ENCODE measurements around the gene SLC25A39. TPM values are rescaled to one million over a fixed set of nuclear protein-coding genes. Genes with fewer than 3 reads are reported as not detected.
"Not testable (repeated sequence)": the region's sequence is repeated elsewhere in the genome, so short reads cannot be mapped to it uniquely, and the experiment has no call there.

The SLC25A39 gene
- total and polyA plus RNA-seq, 2 of the 13 experiments (the other 11 are each of a cell fraction or from before 2014, with no cell fraction given) = 144 to 151 TPM

- Histone ChIP-seq H3K27ac (ENCODE audit: extremely low read length, insufficient read depth, low read length) (no peak overlapping the region), H3K27me3 (ENCODE audit: control insufficient read depth in 1 of 2, insufficient read depth in 2 of 2, low read length in 2 of 2) (peaks cover 0 to 10% of the 10 kb centered on the region in 2 experiments; a peak in 1 of 5 replicates), H3K9ac (ENCODE audit: insufficient read depth, low read depth, low read length) (no peak overlapping the region), H3K4me3 (replicated peaks in 1 of 3; ENCODE audit: insufficient read depth in 1 of 3, low read depth in 2 of 3, low read length in 3 of 3) (no peak overlapping the region), H3K4me2 (ENCODE audit: low read depth, low read length) (peak overlapping the region; percentile 96; the same call in 1 of the 2 replicates), H2AFZ (ENCODE audit: low read length) (no peak overlapping the region), H3K9me3 (ENCODE audit: low read length) (no peaks in the 10 kb centered on the region), H3K4me1 (ENCODE audit: insufficient read depth, low read length) (peaks cover 25% of the 10 kb centered on the region), H3K79me2 (ENCODE audit: insufficient read depth, low read length) (peaks cover 4% of the 10 kb centered on the region), H3K36me3 (replicated peaks in 1 of 2; ENCODE audit: control insufficient read depth in 1 of 2, insufficient read depth in 2 of 2, low read length in 2 of 2) (no peaks in the 10 kb centered on the region), H4K20me1 (ENCODE audit: insufficient read depth, low read length) (no peaks in the 10 kb centered on the region)
- ATAC-seq = no peak
- CTCF ChIA-PET (ENCODE audit: low intra/inter-chr PET ratio, low total read pairs) = no interaction called here
- 42% methylated on average over 11 of the region's 11 CpGs for whole genome bisulfite sequencing (ENCODE audit: low lambda C conversion rate)
- TF ChIP-seq, protein P1, sequence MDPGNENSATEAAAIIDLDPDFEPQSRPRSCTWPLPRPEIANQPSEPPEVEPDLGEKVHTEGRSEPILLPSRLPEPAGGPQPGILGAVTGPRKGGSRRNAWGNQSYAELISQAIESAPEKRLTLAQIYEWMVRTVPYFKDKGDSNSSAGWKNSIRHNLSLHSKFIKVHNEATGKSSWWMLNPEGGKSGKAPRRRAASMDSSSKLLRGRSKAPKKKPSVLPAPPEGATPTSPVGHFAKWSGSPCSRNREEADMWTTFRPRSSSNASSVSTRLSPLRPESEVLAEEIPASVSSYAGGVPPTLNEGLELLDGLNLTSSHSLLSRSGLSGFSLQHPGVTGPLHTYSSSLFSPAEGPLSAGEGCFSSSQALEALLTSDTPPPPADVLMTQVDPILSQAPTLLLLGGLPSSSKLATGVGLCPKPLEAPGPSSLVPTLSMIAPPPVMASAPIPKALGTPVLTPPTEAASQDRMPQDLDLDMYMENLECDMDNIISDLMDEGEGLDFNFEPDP (CRISPR knock-in tag; conservative IDR thresholded peaks at IDR 0.05) = 0 out of 2 replicates have a peak, but pooled peaks have one; percentile 41
- no peak for TF ChIP-seq ZNF678 (CRISPR knock-in tag; IDR thresholded peaks at IDR 0.05)
- TF ChIP-seq JUNB (CRISPR knock-in tag; IDR thresholded peaks at IDR 0.05; ENCODE audit: borderline replicate concordance) = 0 out of 2 replicates have a peak, but pooled peaks have one; percentile 26
- no TSS peak for BruUV-seq (replicated peaks)
- no peak for DNase-seq (ENCODE audit: low spot score)
- FAIRE-seq = no peak
- intact Hi-C loops (cut with micrococcal nuclease; ENCODE audit: unreplicated experiment) = loop anchor here (2.0 kb wide), 1 partner anchor 17 kb away; no protein-coding TSS in a partner anchor
- POLR2A ChIA-PET = interaction anchor here (2.1 to 2.9 kb wide), 4 partner anchors 11 to 123 kb away, joined by 5 to 24 read pairs (median 14); no protein-coding TSS in a partner anchor
- in situ Hi-C loops (cut with HindIII; ENCODE audit: extremely low pct_ligation_motif_present, low pct_unique_long_range_greater_than_20kb) = no loop called here
Observed at GRCh38 chr17:44343510-44344209, 19.0 kb upstream of the SLC25A39 start.

DNA sequence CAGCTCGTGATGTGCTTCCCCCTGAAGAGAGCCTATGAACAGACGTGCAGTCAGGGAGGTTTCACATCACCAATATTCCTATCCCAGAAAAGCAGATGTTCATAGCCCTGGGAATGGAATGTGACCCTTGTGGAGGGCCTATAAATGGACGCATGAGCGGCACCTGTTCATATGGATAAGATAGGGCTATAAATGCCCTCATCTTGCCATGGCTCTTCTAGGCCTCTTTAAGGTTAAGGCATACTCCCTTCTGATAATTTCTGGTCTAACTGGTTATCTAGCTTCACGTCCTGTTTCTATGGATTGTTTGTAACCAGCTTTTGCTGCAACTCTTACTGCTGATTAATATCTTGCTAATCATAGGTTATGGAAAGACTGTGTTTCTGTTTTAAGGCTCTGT is 15.9 kb upstream of the SLC25A39 start:
- H3K36me3 ChIP-seq (replicated peaks in 1 of 2; ENCODE audit: control insufficient read depth in 1 of 2, insufficient read depth in 2 of 2, low read length in 2 of 2); intact Hi-C loops (cut with micrococcal nuclease; ENCODE audit: unreplicated experiment); in situ Hi-C loops (cut with HindIII; ENCODE audit: extremely low pct_ligation_motif_present, low pct_unique_long_range_greater_than_20kb); H4K20me1 ChIP-seq (ENCODE audit: insufficient read depth, low read length); CTCF ChIA-PET (ENCODE audit: low intra/inter-chr PET ratio, low total read pairs); POLR2A ChIA-PET; H3K79me2 ChIP-seq (ENCODE audit: insufficient read depth, low read length); DNase-seq (ENCODE audit: low spot score); ATAC-seq; FAIRE-seq; H3K4me2 ChIP-seq (ENCODE audit: low read depth, low read length); H2AFZ ChIP-seq (ENCODE audit: low read length); H3K27ac ChIP-seq (ENCODE audit: extremely low read length, insufficient read depth, low read length); BruUV-seq (replicated peaks); H3K9me3 ChIP-seq (ENCODE audit: low read length); H3K9ac ChIP-seq (ENCODE audit: insufficient read depth, low read depth, low read length); H3K4me3 ChIP-seq (replicated peaks in 1 of 3; ENCODE audit: insufficient read depth in 1 of 3, low read depth in 2 of 3, low read length in 3 of 3): not testable (repeated sequence)
- 25% methylated on average over 5 of the region's 5 CpGs for WGBS (ENCODE audit: low lambda C conversion rate)
- Histone ChIP-seq H3K4me1 (ENCODE audit: insufficient read depth, low read length) (peaks cover 21% of the 10 kb centered on the region), H3K27me3 (ENCODE audit: control insufficient read depth in 1 of 2, insufficient read depth in 2 of 2, low read length in 2 of 2) (peaks cover 2 to 25% of the 10 kb centered on the region in 2 experiments; a peak in 4 of 5 replicates)
